ENCODE results near the gene CIC. TPM values are rescaled to one million over a fixed set of nuclear protein-coding genes. Genes with fewer than 3 reads are reported as not detected.

Gene CIC
- total and polyA plus RNA-seq, 9 of the 15 experiments (the other 6 are each of a cell fraction or from before 2014, with no cell fraction given): 0.07 to 44.7 (median 8.6) TPM

GRCh38 chr19:42289556-42290041 is 20.5 kb downstream of the CIC start (continued):
- TF ChIP-seq ZMIZ1 (IDR thresholded peaks at IDR 0.05; ENCODE audit: low read depth in 2 of 2, low read length in 2 of 2): no peak
- TF ChIP-seq ZBTB11 (CRISPR knock-in tag; IDR thresholded peaks at IDR 0.05): no peak
- no peak for TF ChIP-seq ZBTB26 (CRISPR knock-in tag; IDR thresholded peaks at IDR 0.05)
- no peak for TF ChIP-seq ZBTB5 (IDR thresholded peaks at IDR 0.05)
- no peak for TF ChIP-seq NFYB (IDR thresholded peaks at IDR 0.05; ENCODE audit: extremely low read depth, insufficient read length)
- no peak for TF ChIP-seq POLR2AphosphoS5 (IDR thresholded peaks at IDR 0.05; ENCODE audit: control insufficient read depth, insufficient read depth, low read depth, low read length)
- TF ChIP-seq ZNF280B (CRISPR knock-in tag; IDR thresholded peaks at IDR 0.05): no peak
- TF ChIP-seq DDX20 (tag; IDR thresholded peaks at IDR 0.05; ENCODE audit: low read depth): no peak
- TF ChIP-seq SP2 (IDR thresholded peaks at IDR 0.05; ENCODE audit: extremely low read depth, low read depth, low read length, poor library complexity, severe bottlenecking): no peak
